RWPE1 (cell line): ENCODE results near the gene CHRNA4.
"Not testable (repeated sequence)": the region's sequence is repeated elsewhere in the genome, so short reads cannot be mapped to it uniquely, and the experiment has no call there.

Experiments used
- CTCF ChIA-PET: fragments of 350-600 bp; sonication (Branson Sonifier 250); formaldehyde crosslinking; extraction: SDS; loops from one replicate; lab custom pipeline; 2021; lab: Yijun Ruan, JAX
- POLR2A ChIA-PET: fragments of 400-600 bp; formaldehyde crosslinking; extraction: SDS; loops from one replicate; lab custom pipeline; 2020; ENCODE audit warnings: antibody characterized with exemption; ENCODE audit not compliant: low non-redundant PET; lab: Yijun Ruan, JAX
- DNase-seq: peaks from one replicate; pipeline ENCODE4 v3.0.0; 2012; ENCODE audit warnings: low spot score
- H3K27ac ChIP-seq: fragments of 450-650 bp; 2 replicates; pipeline ENCODE4 v1.5.1; 2017
- TF ChIP-seq, protein P1 (sequence below): fragments of 450-650 bp; conservative IDR thresholded peaks from 2 replicates; pipeline ENCODE4 v1.5.1; 2017; ENCODE audit warnings: low read depth, mild to moderate bottlenecking

Gene CHRNA4

GRCh38 chr20:63384336-63384735, 23.2 kb upstream of the CHRNA4 start:
- CTCF ChIA-PET: interaction anchor here (1.0 to 1.5 kb wide), 2 partner anchors 73 to 75 kb away, joined by 3 read pairs; no protein-coding TSS in a partner anchor
- H3K27ac ChIP-seq: no peak overlapping the region
- DNase-seq: no peak

DNA sequence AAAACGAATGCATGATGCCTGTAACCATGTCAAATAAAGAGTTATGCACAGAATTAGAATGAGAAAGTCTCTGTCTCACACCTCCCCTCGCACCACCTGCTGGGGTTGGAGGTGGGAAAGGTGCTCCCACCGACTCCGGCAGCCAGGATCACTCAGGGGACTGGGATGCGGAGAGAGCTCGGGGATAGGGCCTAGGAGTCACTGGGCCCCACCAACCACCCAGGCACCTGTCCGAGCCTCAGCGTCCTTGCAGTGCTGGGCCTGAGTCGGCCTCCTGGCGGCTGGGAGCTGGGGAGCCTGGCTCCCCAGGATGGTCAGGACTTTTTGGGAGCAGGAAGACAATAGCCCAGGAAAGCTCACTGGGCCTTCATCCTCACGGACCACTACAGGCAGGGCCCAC, 22.4 kb upstream of the CHRNA4 start:
- ChIA-PET CTCF (interaction anchor here (1.0 to 8.1 kb wide), 4 partner anchors 73 to 160 kb away, joined by 3 to 178 read pairs (median 11); no protein-coding TSS in a partner anchor), POLR2A (no interaction called here)
- DNase-seq: no peak
- H3K27ac ChIP-seq: no peak overlapping the region
- TF ChIP-seq, protein P1, sequence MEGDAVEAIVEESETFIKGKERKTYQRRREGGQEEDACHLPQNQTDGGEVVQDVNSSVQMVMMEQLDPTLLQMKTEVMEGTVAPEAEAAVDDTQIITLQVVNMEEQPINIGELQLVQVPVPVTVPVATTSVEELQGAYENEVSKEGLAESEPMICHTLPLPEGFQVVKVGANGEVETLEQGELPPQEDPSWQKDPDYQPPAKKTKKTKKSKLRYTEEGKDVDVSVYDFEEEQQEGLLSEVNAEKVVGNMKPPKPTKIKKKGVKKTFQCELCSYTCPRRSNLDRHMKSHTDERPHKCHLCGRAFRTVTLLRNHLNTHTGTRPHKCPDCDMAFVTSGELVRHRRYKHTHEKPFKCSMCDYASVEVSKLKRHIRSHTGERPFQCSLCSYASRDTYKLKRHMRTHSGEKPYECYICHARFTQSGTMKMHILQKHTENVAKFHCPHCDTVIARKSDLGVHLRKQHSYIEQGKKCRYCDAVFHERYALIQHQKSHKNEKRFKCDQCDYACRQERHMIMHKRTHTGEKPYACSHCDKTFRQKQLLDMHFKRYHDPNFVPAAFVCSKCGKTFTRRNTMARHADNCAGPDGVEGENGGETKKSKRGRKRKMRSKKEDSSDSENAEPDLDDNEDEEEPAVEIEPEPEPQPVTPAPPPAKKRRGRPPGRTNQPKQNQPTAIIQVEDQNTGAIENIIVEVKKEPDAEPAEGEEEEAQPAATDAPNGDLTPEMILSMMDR: no peak

More at GRCh38 chr20:63384336-63384735, 23.2 kb upstream of the CHRNA4 start:
- TF ChIP-seq, protein P1: no peak
- POLR2A ChIA-PET: no interaction called here

GRCh38 chr20:63382551-63383300, 21.6 kb upstream of the CHRNA4 start:
- CTCF ChIA-PET: interaction anchor here (0.5 to 8.1 kb wide), 23 partner anchors 9 to 426 kb away, joined by 3 to 178 read pairs (median 4); partner anchors contain the start of genes ARFGAP1 and CHRNA4
- POLR2A ChIA-PET: no interaction called here
- no peak for DNase-seq
- no peak overlapping the region for H3K27ac ChIP-seq
- TF ChIP-seq, protein P1: no peak

GRCh38 chr20:63381781-63382431, 20.8 kb upstream of the CHRNA4 start:
- ChIA-PET CTCF (interaction anchor here (0.6 to 8.1 kb wide), 41 partner anchors 8 to 819 kb away, joined by 3 to 178 read pairs (median 4); partner anchors contain the start of gene CHRNA4), POLR2A (no interaction called here)
- peak; percentile 68 for DNase-seq
- H3K27ac ChIP-seq: no peak overlapping the region
- TF ChIP-seq, protein P1: peak; percentile 97

DNA sequence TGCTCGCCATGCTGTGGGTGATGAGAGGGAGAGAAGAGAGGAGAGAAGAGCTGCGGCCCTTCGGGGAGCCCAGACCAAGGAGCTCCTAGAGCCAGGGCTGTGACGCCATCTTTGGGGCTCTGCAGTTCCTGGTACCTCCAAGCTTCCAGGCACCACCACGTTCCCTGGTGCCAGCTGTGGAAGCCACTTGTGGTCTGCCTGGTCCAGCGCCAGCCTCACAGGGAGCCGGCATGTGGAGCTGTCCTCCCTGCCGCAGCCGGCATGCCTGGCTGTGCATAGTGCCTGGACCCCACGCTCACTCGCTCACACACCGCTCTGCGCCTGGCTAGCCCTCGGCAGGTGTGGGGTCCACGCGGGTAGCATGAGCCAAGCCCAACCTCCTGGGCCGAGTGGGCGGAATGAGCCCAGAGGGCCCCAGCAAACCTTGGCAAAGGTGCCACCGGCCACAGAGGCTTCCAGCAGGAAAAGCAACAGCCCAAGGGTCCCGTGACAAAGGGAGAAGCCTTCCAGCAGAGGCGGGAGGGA, 19.3 kb upstream of the CHRNA4 start:
- ChIA-PET CTCF (interaction anchor here (0.7 to 8.1 kb wide), 9 partner anchors 16 to 89 kb away, joined by 3 to 178 read pairs (median 7); partner anchors contain the start of gene CHRNA4), POLR2A (no interaction called here)
- TF ChIP-seq, protein P1: no peak
- H3K27ac ChIP-seq: no peak overlapping the region
- no peak for DNase-seq

GRCh38 chr20:63379872-63380271, 18.7 kb upstream of the CHRNA4 start:
- POLR2A ChIA-PET, H3K27ac ChIP-seq, DNase-seq: not testable (repeated sequence)
- CTCF ChIA-PET: interaction anchor here (1.2 to 8.1 kb wide), 2 partner anchors 21 to 71 kb away, joined by 3 to 178 read pairs; no protein-coding TSS in a partner anchor
